ENCODE data around the gene NOXRED1.

Gene NOXRED1

DNA sequence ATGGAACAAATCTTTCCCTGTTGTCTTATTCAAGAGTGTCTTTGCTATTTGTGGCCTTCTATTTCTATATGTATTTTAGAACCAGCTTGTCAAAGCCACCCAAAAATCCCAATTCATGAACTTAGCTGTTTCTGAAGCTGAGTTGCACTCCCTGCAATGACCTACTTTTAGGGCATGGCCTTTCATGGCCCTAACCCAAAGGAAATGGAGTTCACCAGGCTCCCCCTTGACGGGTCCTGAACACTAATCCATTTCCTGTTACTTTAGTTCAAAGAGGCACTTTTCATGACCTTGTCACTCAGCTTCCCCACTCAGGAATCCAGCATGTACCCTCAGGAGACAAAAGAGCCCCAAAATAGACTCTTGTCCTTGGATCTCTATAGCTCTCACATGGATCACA lies 54.0 kb downstream of the NOXRED1 start:
- DNase-seq (ENCODE audit: extremely low read depth, low read depth): no peak
- no peak overlapping the region for H3K4me3 ChIP-seq (replicated peaks; ENCODE audit: low read depth, low read length)
- TF ChIP-seq CTCF (IDR thresholded peaks at IDR 0.05; ENCODE audit: low read depth, low read length, missing control alignments): no peak

DNA sequence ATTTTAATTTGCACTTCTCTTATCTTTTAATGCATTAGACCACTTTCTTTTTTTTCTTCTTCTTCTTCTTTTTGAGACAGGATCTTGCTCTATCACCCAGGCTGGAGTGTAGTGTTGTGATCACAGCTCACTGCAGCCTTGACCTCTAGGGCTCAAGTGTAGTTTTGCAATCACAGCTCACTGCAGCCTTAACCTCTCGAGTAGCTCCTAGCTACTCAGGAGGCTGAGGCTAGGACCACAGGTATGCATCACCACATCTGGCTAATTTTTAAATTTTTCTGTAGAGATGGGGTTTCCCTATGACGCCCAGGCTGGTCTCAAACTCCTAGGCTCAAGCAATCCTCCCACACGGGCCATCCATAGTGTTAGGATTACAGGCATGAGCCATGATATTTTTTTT lies 59.2 kb downstream of the NOXRED1 start:
- no peak for TF ChIP-seq CTCF (IDR thresholded peaks at IDR 0.05; ENCODE audit: low read depth, low read length, missing control alignments)
- no peak for DNase-seq (ENCODE audit: extremely low read depth, low read depth)
- no peak overlapping the region for H3K4me3 ChIP-seq (replicated peaks; ENCODE audit: low read depth, low read length)

DNA sequence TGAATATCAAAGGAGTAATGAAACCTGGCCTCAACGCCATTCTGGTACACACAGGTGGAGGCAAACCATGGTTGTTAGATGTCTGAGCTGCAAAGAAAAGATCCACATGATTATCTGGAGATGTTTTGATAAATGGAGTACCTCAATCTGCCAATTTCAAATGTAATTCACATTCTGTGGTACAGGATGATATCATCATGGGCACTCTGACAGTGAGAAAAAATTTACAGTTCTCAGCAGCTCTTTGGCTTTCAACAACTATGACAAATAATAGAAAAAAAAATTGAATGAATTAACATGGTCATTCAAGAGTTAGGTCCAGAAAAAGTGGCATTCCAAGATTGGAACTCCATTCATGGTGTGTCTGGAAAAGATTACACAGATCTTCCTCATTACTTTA lies 63.7 kb downstream of the NOXRED1 start:
- DNase-seq (ENCODE audit: extremely low read depth, low read depth): no peak
- TF ChIP-seq CTCF (IDR thresholded peaks at IDR 0.05; ENCODE audit: low read depth, low read length, missing control alignments): no peak
- no peak overlapping the region for H3K4me3 ChIP-seq (replicated peaks; ENCODE audit: low read depth, low read length)

GRCh38 chr14:77356899-77357298 lies 66.4 kb downstream of the NOXRED1 start:
- no peak for TF ChIP-seq CTCF (IDR thresholded peaks at IDR 0.05; ENCODE audit: low read depth, low read length, missing control alignments)
- no peak for DNase-seq (ENCODE audit: extremely low read depth, low read depth)
- H3K4me3 ChIP-seq (replicated peaks; ENCODE audit: low read depth, low read length): no peak overlapping the region

DNA sequence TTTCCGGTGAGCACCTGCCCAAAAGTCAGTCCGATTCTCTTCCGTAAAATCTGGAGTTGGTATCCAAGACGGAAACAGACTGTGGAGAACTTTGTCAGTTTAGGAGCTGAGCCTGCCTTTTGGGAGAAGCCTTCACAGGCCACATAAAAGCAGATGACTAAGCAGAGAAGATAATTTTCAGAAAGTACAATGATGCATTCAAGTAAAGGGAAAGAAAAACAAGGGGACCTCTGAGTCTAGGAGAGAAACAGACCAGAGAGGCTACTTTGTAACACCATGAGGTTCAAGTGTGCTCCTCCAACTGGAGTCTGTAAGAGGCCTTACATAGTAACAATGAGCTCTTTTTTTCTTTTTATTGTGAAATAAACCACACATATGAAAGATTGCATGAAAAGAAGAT lies 67.5 kb downstream of the NOXRED1 start:
- TF ChIP-seq CTCF (IDR thresholded peaks at IDR 0.05; ENCODE audit: low read depth, low read length, missing control alignments): no peak
- no peak for DNase-seq (ENCODE audit: extremely low read depth, low read depth)
- H3K4me3 ChIP-seq (replicated peaks; ENCODE audit: low read depth, low read length): no peak overlapping the region

- no peak for TF ChIP-seq CTCF (IDR thresholded peaks at IDR 0.05; ENCODE audit: low read depth, low read length, missing control alignments)
- no peak for DNase-seq (ENCODE audit: extremely low read depth, low read depth)
- no peak overlapping the region for H3K4me3 ChIP-seq (replicated peaks; ENCODE audit: low read depth, low read length)
Observed at GRCh38 chr14:77353469-77354141, 69.7 kb downstream of the NOXRED1 start.

GRCh38 chr14:77347751-77348150 lies 75.6 kb downstream of the NOXRED1 start:
- DNase-seq (ENCODE audit: extremely low read depth, low read depth): no peak
- TF ChIP-seq CTCF (IDR thresholded peaks at IDR 0.05; ENCODE audit: low read depth, low read length, missing control alignments): no peak
- H3K4me3 ChIP-seq (replicated peaks; ENCODE audit: low read depth, low read length): no peak overlapping the region
